ENCODE results near the gene TRPM4.
"Not testable (repeated sequence)": the region's sequence is repeated elsewhere in the genome, so short reads cannot be mapped to it uniquely, and the experiment has no call there.

The TRPM4 gene

GRCh38 chr19:49193822-49194394 is 36.3 kb downstream of the TRPM4 start:
- no peak for DNase-seq

- no peak for DNase-seq
These were observed 36.8 kb downstream of the TRPM4 start for GRCh38 chr19:49194408-49194807.

GRCh38 chr19:49196527-49197240 is 39.1 kb downstream of the TRPM4 start:
- no peak for DNase-seq

- DNase-seq = no peak
These were observed 42.8 kb downstream of the TRPM4 start for GRCh38 chr19:49200238-49200862.

GRCh38 chr19:49201042-49201441 is 43.5 kb downstream of the TRPM4 start:
- no peak for DNase-seq

- DNase-seq = no peak
These were observed 47.5 kb downstream of the TRPM4 start for GRCh38 chr19:49205114-49205513.

- not testable (repeated sequence) for DNase-seq
These were observed 51.9 kb downstream of the TRPM4 start for GRCh38 chr19:49209502-49209901.

GRCh38 chr19:49210108-49210900 is 52.7 kb downstream of the TRPM4 start:
- DNase-seq = no peak

- no peak for DNase-seq
These were observed 53.4 kb downstream of the TRPM4 start for GRCh38 chr19:49210901-49211451.

- no peak for DNase-seq
These were observed 54.6 kb downstream of the TRPM4 start for GRCh38 chr19:49212016-49212701.

- DNase-seq = no peak
These were observed 56.2 kb downstream of the TRPM4 start for GRCh38 chr19:49213791-49214190.

GRCh38 chr19:49214701-49215100 is 57.1 kb downstream of the TRPM4 start:
- DNase-seq = no peak

- DNase-seq = no peak
These were observed 58.5 kb downstream of the TRPM4 start for GRCh38 chr19:49216071-49216470.

- DNase-seq = no peak
These were observed 59.8 kb downstream of the TRPM4 start for GRCh38 chr19:49217382-49217781.

GRCh38 chr19:49222011-49222410 is 64.4 kb downstream of the TRPM4 start:
- DNase-seq = no peak

GRCh38 chr19:49222528-49222927 is 64.9 kb downstream of the TRPM4 start:
- DNase-seq = no peak

GRCh38 chr19:49223472-49223871 is 65.9 kb downstream of the TRPM4 start:
- DNase-seq = no peak

GRCh38 chr19:49224441-49224840 is 66.8 kb downstream of the TRPM4 start:
- DNase-seq = not testable (repeated sequence)

- DNase-seq = no peak
These were observed 67.3 kb downstream of the TRPM4 start for GRCh38 chr19:49224879-49225278.

- DNase-seq = no peak
These were observed 71.8 kb downstream of the TRPM4 start for GRCh38 chr19:49229416-49229815.

GRCh38 chr19:49231389-49231788 is 73.8 kb downstream of the TRPM4 start:
- no peak for DNase-seq

- DNase-seq = no peak
These were observed 74.2 kb downstream of the TRPM4 start for GRCh38 chr19:49231804-49232203.

- DNase-seq = no peak
These were observed 75.6 kb downstream of the TRPM4 start for GRCh38 chr19:49233163-49233562.
